Neural cell (in vitro differentiated cells): ENCODE data around the gene ISY1. TPM values are rescaled to one million over a fixed set of nuclear protein-coding genes. Genes with fewer than 3 reads are reported as not detected.
"Not testable (repeated sequence)": the region's sequence is repeated elsewhere in the genome, so short reads cannot be mapped to it uniquely, and the experiment has no call there.

Experiments
- H2AFZ ChIP-seq: fragments of 200-600, 300-800 bp; sonication (generic), shearing (Covaris generic); 2 replicates; pipeline ENCODE4 v1.6.0; 2014; ENCODE audit warnings: low read depth, mild to moderate bottlenecking, antibody characterized with exemption, low read length, moderate library complexity
- H3F3A ChIP-seq: fragments of 200-600 bp; shearing (Covaris generic); 2 replicates; pipeline ENCODE4 v1.6.1; 2016; ENCODE audit warnings: mild to moderate bottlenecking, moderate library complexity, mixed read lengths, antibody characterized with exemption, low read length; ENCODE audit not compliant: insufficient read depth, poor library complexity, severe bottlenecking
- H3K27ac ChIP-seq: fragments of 200-600, 300-800 bp; sonication (generic), shearing (Covaris generic); 2 replicates; pipeline ENCODE4 v1.5.1; 2014; ENCODE audit warnings: mild to moderate bottlenecking, low read length, moderate library complexity
- H3K27me3 ChIP-seq: fragments of 300-800, 200-600 bp; sonication (generic), shearing (Covaris generic); 2 replicates; pipeline ENCODE4 v1.6.0; 2014; ENCODE audit warnings: mild to moderate bottlenecking, low read depth, low read length, moderate library complexity; ENCODE audit not compliant: insufficient read depth
- H3K36me3 ChIP-seq: fragments of 300-800, 200-600 bp; sonication (generic), shearing (Covaris generic); 2 replicates; pipeline ENCODE4 v1.5.1; 2014; ENCODE audit warnings: mild to moderate bottlenecking, antibody characterized with exemption, low read length, moderate library complexity; ENCODE audit not compliant: insufficient read depth
- H3K4me2 ChIP-seq: fragments of 300-800, 200-600 bp; sonication (generic), shearing (Covaris generic); 2 replicates; pipeline ENCODE4 v1.6.0; 2014; ENCODE audit warnings: mild to moderate bottlenecking, low read length
- H3K4me3 ChIP-seq: fragments of 300-800, 200-600 bp; sonication (generic), shearing (Covaris generic); 2 replicates; pipeline ENCODE4 v1.5.1; 2014; ENCODE audit warnings: mild to moderate bottlenecking, low read length, moderate library complexity
- H3K79me2 ChIP-seq: fragments of 200-600 bp; shearing (Covaris generic); replicated peaks from 2 replicates; pipeline ENCODE4 v1.6.0; 2014; ENCODE audit warnings: mild to moderate bottlenecking, low read length, moderate library complexity; ENCODE audit not compliant: insufficient read depth
- H3K9ac ChIP-seq: fragments of 300-800, 200-600 bp; sonication (generic), shearing (Covaris generic); 2 replicates; pipeline ENCODE4 v1.6.1; 2016; ENCODE audit warnings: mild to moderate bottlenecking, low read length, mixed read lengths
- H3K9me2 ChIP-seq: fragments of 200-600 bp; shearing (Covaris generic); 2 replicates; pipeline ENCODE4 v1.6.1; 2016; ENCODE audit warnings: mild to moderate bottlenecking, low read length, mixed read lengths; ENCODE audit not compliant: insufficient read depth
- H3K9me3 ChIP-seq: fragments of 200-600, 300-800 bp; sonication (generic), shearing (Covaris generic); 2 replicates; pipeline ENCODE4 v1.6.1; 2016; ENCODE audit warnings: mild to moderate bottlenecking, mixed run types, low read length, moderate library complexity, mixed read lengths
- H4K20me1 ChIP-seq: fragments of 200-600 bp; shearing (Covaris generic); 2 replicates; pipeline ENCODE4 v1.6.1; 2016; ENCODE audit warnings: mild to moderate bottlenecking, mixed run types; ENCODE audit not compliant: insufficient read depth
- CTCF ChIP-seq: fragments of 450-650 bp; IDR thresholded peaks from 2 replicates; pipeline ENCODE4 v1.5.1; 2014; ENCODE audit warnings: antibody characterized with exemption, mild to moderate bottlenecking, moderate library complexity; ENCODE audit not compliant: poor library complexity, severe bottlenecking
- EP300 ChIP-seq: fragments of 450-650 bp; conservative IDR thresholded peaks from 2 replicates; pipeline ENCODE4 v1.6.1; 2014; ENCODE audit warnings: antibody characterized with exemption, mild to moderate bottlenecking, moderate library complexity; ENCODE audit not compliant: poor library complexity, severe bottlenecking
- EZH2 ChIP-seq: fragments of 200-600, 300-800 bp; shearing (Covaris generic), sonication (generic); IDR thresholded peaks from 2 replicates; pipeline ENCODE4 v1.6.1; 2014; ENCODE audit warnings: antibody characterized with exemption, low read length, borderline replicate concordance, mild to moderate bottlenecking; ENCODE audit not compliant: insufficient read depth, poor library complexity, severe bottlenecking
- MXI1 ChIP-seq: fragments of 450-650 bp; conservative IDR thresholded peaks from 2 replicates; pipeline ENCODE4 v1.6.1; 2014; ENCODE audit warnings: antibody characterized with exemption, mild to moderate bottlenecking; ENCODE audit not compliant: poor library complexity, severe bottlenecking
- POLR2AphosphoS5 ChIP-seq: IDR thresholded peaks from 2 replicates; pipeline ENCODE4 v1.6.1; 2012
- RAD21 ChIP-seq: fragments of 450-650 bp; conservative IDR thresholded peaks from 2 replicates; pipeline ENCODE4 v1.6.1; 2014; ENCODE audit warnings: antibody characterized with exemption, mild to moderate bottlenecking, moderate library complexity
- REST ChIP-seq: IDR thresholded peaks from 2 replicates; pipeline ENCODE4 v1.6.1; 2012; ENCODE audit warnings: borderline replicate concordance
- SMC3 ChIP-seq: fragments of 450-650 bp; conservative IDR thresholded peaks from 2 replicates; pipeline ENCODE4 v1.6.1; 2014; ENCODE audit warnings: antibody characterized with exemption, mild to moderate bottlenecking, moderate library complexity; ENCODE audit not compliant: poor library complexity
- TAF1 ChIP-seq: IDR thresholded peaks from 2 replicates; pipeline ENCODE4 v1.6.1; 2012; ENCODE audit warnings: low read depth
- polyA plus RNA-seq: library from polyadenylated mRNA; depleted of rRNA; stranded (reverse); fragments of >200 nt; gene quantifications from 2 replicates; pipeline ENCODE4 v1.2.3, GENCODE V29; 2014

Gene ISY1
- polyA plus RNA-seq, 1 donor from 2014 or later = 23.3 TPM

GRCh38 chr3:129173206-129173605 lies 12.3 kb upstream of the ISY1 start:
- Histone ChIP-seq H3K27ac (no peak overlapping the region), H4K20me1 (peaks cover 6% of the 10 kb centered on the region), H3K27me3 (no peaks in the 10 kb centered on the region), H3K9me2 (no peaks in the 10 kb centered on the region), H3K79me2 (peaks cover 52% of the 10 kb centered on the region), H3K9ac (no peak overlapping the region), H3K9me3 (no peaks in the 10 kb centered on the region), H2AFZ (no peak overlapping the region), H3K4me2 (no peak overlapping the region), H3K4me3 (no peak overlapping the region), H3F3A (no peaks in the 10 kb centered on the region), H3K36me3 (no peaks in the 10 kb centered on the region)
- TF ChIP-seq RAD21 (no peak), EP300 (no peak), TAF1 (no peak), POLR2AphosphoS5 (no peak), REST (no peak), SMC3 (no peak)

GRCh38 chr3:129166579-129167332 lies 5.9 kb upstream of the ISY1 start:
- H3K9me2 ChIP-seq = no peaks in the 10 kb centered on the region
- TF ChIP-seq EP300 (no peak), RAD21 (no peak), EZH2 (no peak), MXI1 (no peak), TAF1 (no peak), POLR2AphosphoS5 (no peak), CTCF (no peak), SMC3 (no peak), REST (no peak)
- no peak overlapping the region for H3K4me2 ChIP-seq
- no peaks in the 10 kb centered on the region for H3K36me3 ChIP-seq
- no peaks in the 10 kb centered on the region for H3K79me2 ChIP-seq
- H3K9me3 ChIP-seq = no peaks in the 10 kb centered on the region
- H3K9ac ChIP-seq = no peak overlapping the region
- H2AFZ ChIP-seq = no peak overlapping the region
- H3K27ac ChIP-seq = no peak overlapping the region
- no peak overlapping the region for H3K4me3 ChIP-seq
- peaks cover 4% of the 10 kb centered on the region for H3F3A ChIP-seq
- no peaks in the 10 kb centered on the region for H4K20me1 ChIP-seq
- no peaks in the 10 kb centered on the region for H3K27me3 ChIP-seq

- H3K4me2 ChIP-seq, H3K9me2 ChIP-seq, H2AFZ ChIP-seq, H3K36me3 ChIP-seq, H3K79me2 ChIP-seq, H3K27ac ChIP-seq, H3K9ac ChIP-seq, H3F3A ChIP-seq, H3K9me3 ChIP-seq, H4K20me1 ChIP-seq, H3K4me3 ChIP-seq, H3K27me3 ChIP-seq: not testable (repeated sequence)
Observed at GRCh38 chr3:129165594-129165993, 4.7 kb upstream of the ISY1 start.
